H1 (cell line): Measurements from ENCODE around the gene C19orf47. TPM values are rescaled to one million over a fixed set of nuclear protein-coding genes. Genes with fewer than 3 reads are reported as not detected.
A peak's percentile ranks its signal among the peaks of the same experiment; 100 is the strongest.

Experiments used
- CTCF ChIA-PET: fragments of 300-600 bp; sonication (Branson Sonifier 250); formaldehyde crosslinking; loops from one replicate; lab custom pipeline; 2021; ENCODE audit not compliant: partially characterized antibody; lab: Charles Lee
- POLR2A ChIA-PET: fragments of 300-600 bp; sonication (Branson Sonifier 250); formaldehyde crosslinking; loops from one replicate; lab custom pipeline; 2021; ENCODE audit warnings: inconsistent platforms; ENCODE audit not compliant: partially characterized antibody; lab: Charles Lee
- DNase-seq, 2 experiments: peaks; one replicate each; pipeline versions ENCODE4 v3.0.0 to v3.0.0-alpha.2; 2010 to 2022; ENCODE audit warnings: low spot score in 2 of 2, low read depth in 1 of 2, mixed read lengths in 1 of 2
- FAIRE-seq: peaks from 2 replicates; lab custom pipeline; 2011; peaks lifted over from hg19 to GRCh38; lab: Jason Lieb, UNC
- H2AFZ ChIP-seq: 2 replicates; pipeline ENCODE4 v1.8.1; 2012; ENCODE audit warnings: low read length, inconsistent platforms
- H2AK5ac ChIP-seq: 2 replicates; pipeline ENCODE4 v1.6.1; 2013; ENCODE audit warnings: low read depth, low read length
- H2BK120ac ChIP-seq: replicated peaks from 2 replicates; pipeline ENCODE3; 2013; ENCODE audit warnings: low read depth, low read length, inconsistent platforms
- H2BK12ac ChIP-seq: 2 replicates; pipeline ENCODE4 v1.6.1; 2013; ENCODE audit warnings: low read depth, low read length
- H2BK15ac ChIP-seq: 2 replicates; pipeline ENCODE4 v1.6.1; 2013; ENCODE audit warnings: low read length
- H2BK20ac ChIP-seq: 2 replicates; pipeline ENCODE4 v1.6.1; 2013; ENCODE audit warnings: low read length
- H2BK5ac ChIP-seq: 2 replicates; pipeline ENCODE4 v1.6.1; 2013; ENCODE audit warnings: low read depth, low read length
- H3K14ac ChIP-seq: 2 replicates; pipeline ENCODE4 v1.6.1; 2013; ENCODE audit warnings: inconsistent platforms; ENCODE audit not compliant: insufficient read length
- H3K18ac ChIP-seq: 2 replicates; pipeline ENCODE4 v1.6.1; 2013; ENCODE audit warnings: low read length; ENCODE audit errors: extremely low read depth
- H3K23ac ChIP-seq: 2 replicates; pipeline ENCODE4 v1.6.1; 2013; ENCODE audit warnings: inconsistent platforms; ENCODE audit not compliant: insufficient read length
- H3K23me2 ChIP-seq: 2 replicates; pipeline ENCODE4 v1.6.1; 2013; ENCODE audit warnings: low read depth, low read length
- H3K27ac ChIP-seq: 2 replicates; pipeline ENCODE4 v1.6.1; 2011; ENCODE audit warnings: low read depth, low read length, inconsistent platforms
- H3K27me3 ChIP-seq, 4 experiments: replicated peaks in 1 of 4; 1 replicate in 1 of 4; 2 replicates in 3 of 4; pipeline versions ENCODE4 v1.6.1 to v1.8.1; 2011 to 2013; ENCODE audit warnings: low read length in 3 of 4, mild to moderate bottlenecking in 3 of 4, inconsistent platforms in 2 of 4, mixed read lengths in 2 of 4, moderate library complexity in 1 of 4; ENCODE audit not compliant: control insufficient read depth in 3 of 4, insufficient read depth in 3 of 4; ENCODE audit errors: extremely low read depth in 1 of 4
- H3K36me3 ChIP-seq, 4 experiments: 2 replicates each; pipeline versions ENCODE4 v1.6.1 to v1.8.1; 2011 to 2013; ENCODE audit warnings: mild to moderate bottlenecking in 4 of 4, low read length in 3 of 4, moderate library complexity in 2 of 4, control low read depth in 1 of 4, inconsistent platforms in 1 of 4; ENCODE audit not compliant: insufficient read depth in 4 of 4, control insufficient read depth in 2 of 4
- H3K4ac ChIP-seq: replicated peaks from 2 replicates; pipeline ENCODE3; 2013; ENCODE audit warnings: low read length, low read depth, mixed read lengths, inconsistent platforms; ENCODE audit not compliant: insufficient read length
- H3K4me1 ChIP-seq, 4 experiments: replicated peaks in 1 of 4; 1 replicate in 1 of 4; 2 replicates in 3 of 4; pipeline versions ENCODE4 v1.6.1 to v1.8.1; 2011 to 2013; ENCODE audit warnings: low read length in 3 of 4, inconsistent platforms in 2 of 4, mixed read lengths in 1 of 4; ENCODE audit not compliant: insufficient read depth in 4 of 4, control insufficient read depth in 3 of 4
- H3K4me2 ChIP-seq, 2 experiments: 2 replicates each; pipeline versions ENCODE4 v1.6.1 to v1.8.1; 2011 to 2013; ENCODE audit warnings: low read depth in 2 of 2, low read length in 2 of 2, control low read depth in 1 of 2, inconsistent platforms in 1 of 2, mild to moderate bottlenecking in 1 of 2; ENCODE audit not compliant: insufficient read depth in 1 of 2
- H3K4me3 ChIP-seq, 4 experiments: fragments of 200-600, 300-600 bp in 1 of 4; sonication (generic), shearing (Covaris generic), sonication (Bioruptor Twin) in 1 of 4; 2 replicates each; pipeline versions ENCODE4 v1.5.1 to v1.8.1; 2011 to 2016; ENCODE audit warnings: low read length in 4 of 4, low read depth in 3 of 4, control low read depth in 2 of 4, inconsistent platforms in 2 of 4, mild to moderate bottlenecking in 2 of 4, mixed read lengths in 1 of 4, moderate library complexity in 1 of 4; ENCODE audit not compliant: insufficient read depth in 2 of 4; ENCODE audit errors: extremely low read depth in 1 of 4
- H3K56ac ChIP-seq: replicated peaks from 2 replicates; pipeline ENCODE3; 2013; ENCODE audit warnings: low read depth, mild to moderate bottlenecking, mixed read lengths, low read length, inconsistent platforms; ENCODE audit not compliant: insufficient read length
- H3K79me1 ChIP-seq: 2 replicates; pipeline ENCODE4 v1.6.1; 2013; ENCODE audit warnings: low read depth, low read length, control low read depth
- H3K79me2 ChIP-seq, 2 experiments: 2 replicates each; pipeline versions ENCODE4 v1.6.1 to v1.8.1; 2012 to 2013; ENCODE audit warnings: low read length in 2 of 2, mild to moderate bottlenecking in 2 of 2, inconsistent platforms in 1 of 2; ENCODE audit not compliant: insufficient read depth in 2 of 2, control insufficient read depth in 1 of 2
- H3K9ac ChIP-seq, 4 experiments: replicated peaks in 1 of 4; 1 replicate in 1 of 4; 2 replicates in 3 of 4; pipeline versions ENCODE4 v1.6.1 to v1.8.1; 2011 to 2013; ENCODE audit warnings: low read depth in 3 of 4, low read length in 3 of 4, control low read depth in 2 of 4, mild to moderate bottlenecking in 2 of 4, moderate library complexity in 2 of 4, inconsistent platforms in 1 of 4; ENCODE audit errors: extremely low read depth in 1 of 4
- H3K9me3 ChIP-seq, 2 experiments: 2 replicates each; pipeline versions ENCODE4 v1.6.1 to v1.8.1; 2012 to 2013; ENCODE audit warnings: mild to moderate bottlenecking in 2 of 2, moderate library complexity in 2 of 2, control low read depth in 1 of 2, inconsistent platforms in 1 of 2, low read depth in 1 of 2, low read length in 1 of 2, mixed read lengths in 1 of 2; ENCODE audit not compliant: insufficient read depth in 2 of 2
- H4K20me1 ChIP-seq, 2 experiments: replicated peaks in 1 of 2; 2 replicates each; pipeline versions ENCODE3 to v1.8.1; 2011 to 2013; ENCODE audit warnings: inconsistent platforms in 2 of 2, low read length in 2 of 2, mild to moderate bottlenecking in 1 of 2; ENCODE audit not compliant: insufficient read depth in 2 of 2, control insufficient read depth in 1 of 2
- H4K5ac ChIP-seq: 2 replicates; pipeline ENCODE4 v1.6.1; 2013; ENCODE audit warnings: low read length, low read depth, mixed read lengths, inconsistent platforms; ENCODE audit not compliant: insufficient read length
- H4K8ac ChIP-seq: 2 replicates; pipeline ENCODE4 v1.8.0; 2013; ENCODE audit warnings: mild to moderate bottlenecking, moderate library complexity, low read length, inconsistent platforms; ENCODE audit not compliant: insufficient read depth; ENCODE audit errors: extremely low read depth
- H4K91ac ChIP-seq: replicated peaks from 2 replicates; pipeline ENCODE3; 2013; ENCODE audit warnings: low read length, mixed read lengths, inconsistent platforms; ENCODE audit not compliant: insufficient read length
- CTCF ChIP-seq, 3 experiments: IDR thresholded peaks; 1 replicate in 2 of 3; 2 replicates in 1 of 3; pipeline versions ENCODE4 v1.5.1 to v1.6.1; 2011; ENCODE audit warnings: low read length in 3 of 3, mild to moderate bottlenecking in 3 of 3, inconsistent platforms in 2 of 3, low read depth in 1 of 3, moderate library complexity in 1 of 3; ENCODE audit not compliant: insufficient read depth in 1 of 3; ENCODE audit errors: control extremely low read depth in 1 of 3
- RAD21 ChIP-seq, 2 experiments: IDR thresholded peaks in 1 of 2; conservative IDR thresholded peaks in 1 of 2; 2 replicates each; pipeline ENCODE4 v1.6.1; 2011; ENCODE audit warnings: low read depth in 2 of 2, low read length in 2 of 2, improper control_type of control experiment in 1 of 2, inconsistent platforms in 1 of 2, mild to moderate bottlenecking in 1 of 2, moderate library complexity in 1 of 2
- RXRA ChIP-seq: IDR thresholded peaks from 2 replicates; pipeline ENCODE4 v1.6.1; 2011; ENCODE audit warnings: low read depth, mild to moderate bottlenecking, low read length, moderate library complexity; ENCODE audit not compliant: insufficient read depth
- WGBS, 2 experiments: shearing (Covaris generic) in 1 of 2; methylation state at CpG; one replicate each; pipeline versions ENCODE4 v1.1.6 to v1.1.7; 2013 to 2015; ENCODE audit warnings: low lambda C conversion rate in 2 of 2, mixed read lengths in 2 of 2, inconsistent platforms in 1 of 2, low coverage in 1 of 2, missing lambda C conversion rate in 1 of 2; ENCODE audit not compliant: insufficient replicate concordance in 2 of 2, insufficient coverage in 1 of 2, insufficient read length in 1 of 2; ENCODE audit errors: extremely low coverage in 1 of 2, missing lambda C conversion rate in 1 of 2; 5-methylcytosine and 5-hydroxymethylcytosine counted together
- polyA plus RNA-seq, 7 experiments: library from polyadenylated mRNA; depleted of rRNA in 3 of 7; stranded (reverse) in 5 of 7; unstranded in 2 of 7; fragments of >200 nt in 5 of 7; fragments of 200-250 nt in 2 of 7; gene quantifications; 1 replicate in 5 of 7; 2 replicates in 1 of 7; 4 replicates in 1 of 7; pipeline versions ENCODE4 v1.2.1 to v1.2.3, GENCODE V29; 2011 to 2013; ENCODE audit warnings: missing spikeins in 2 of 7, mixed read lengths in 2 of 7
- total RNA-seq: library from RNA; stranded (reverse); fragmentation: NEBNext Ultra II Directional; extraction: Animal tissue kit (Norgen Biotek cat#: 25700); gene quantifications from 2 replicates; pipeline ENCODE4 v1.2.1, GENCODE V29; 2021

Gene C19orf47
- total and polyA plus RNA-seq, 2 of the 8 experiments (the other 6 are each of a cell fraction or from before 2014, with no cell fraction given): 17.8 to 27.3 TPM

- no peak overlapping the region for H3K4ac ChIP-seq
- DNase-seq: peak in 1 of 2 experiments; percentile 66
- no peak overlapping the region for H3K4me3 ChIP-seq
- H3K4me2 ChIP-seq: no peak overlapping the region
- FAIRE-seq: peak; percentile 68
- no peak overlapping the region for H2AFZ ChIP-seq
- H3K23ac ChIP-seq: no peak overlapping the region
- H3K79me1 ChIP-seq: no peaks in the 10 kb centered on the region
- H2BK12ac ChIP-seq: no peak overlapping the region
- H2BK20ac ChIP-seq: no peak overlapping the region
- no peaks in the 10 kb centered on the region for H3K23me2 ChIP-seq
- no peaks in the 10 kb centered on the region for H3K27me3 ChIP-seq
- H3K18ac ChIP-seq: no peak overlapping the region
- peak; percentile 52 to 79 (median 67) for TF ChIP-seq CTCF (IDR thresholded peaks at IDR 0.05; ENCODE audit: control extremely low read depth in 1 of 3, insufficient read depth in 1 of 3, low read depth in 1 of 3, low read length in 3 of 3)
- TF ChIP-seq RAD21 (IDR thresholded peaks at IDR 0.05 in 1 of 2, conservative IDR thresholded peaks at IDR 0.05 in 1 of 2; ENCODE audit: low read depth in 2 of 2, low read length in 2 of 2): peak; percentile 88 to 90
- no peak for TF ChIP-seq RXRA
- WGBS, 2 experiments: 36% methylated on average over 5 of the region's 5 CpGs; no CpG with 5 or more reads in 1 of the 2 experiments
- POLR2A ChIA-PET: interaction anchor here (0.6 to 1.4 kb wide), 5 partner anchors 8 to 128 kb away, joined by 3 to 6 read pairs (median 3); no protein-coding TSS in a partner anchor
- H2AK5ac ChIP-seq: no peak overlapping the region
- H2BK15ac ChIP-seq: no peak overlapping the region
- H3K56ac ChIP-seq: no peak overlapping the region
- no peak overlapping the region for H3K9ac ChIP-seq
- H2BK120ac ChIP-seq: no peak overlapping the region
- H3K9me3 ChIP-seq: no peaks in the 10 kb centered on the region
- CTCF ChIA-PET: interaction anchor here (0.6 to 2.3 kb wide), 42 partner anchors 9 to 706 kb away, joined by 3 to 14 read pairs (median 4); partner anchors contain the start of genes PRX and SERTAD1
- H4K91ac ChIP-seq: no peak overlapping the region
- H3K4me1 ChIP-seq: no peaks in the 10 kb centered on the region; a peak in 1 of 7 replicates
- no peaks in the 10 kb centered on the region for H4K20me1 ChIP-seq
- no peak overlapping the region for H4K5ac ChIP-seq
- no peak overlapping the region for H3K14ac ChIP-seq
- H3K27ac ChIP-seq: no peak overlapping the region
- H3K79me2 ChIP-seq: no peaks in the 10 kb centered on the region
- no peaks in the 10 kb centered on the region for H3K36me3 ChIP-seq
- no peak overlapping the region for H4K8ac ChIP-seq
- no peak overlapping the region for H2BK5ac ChIP-seq
Observed at GRCh38 chr19:40305403-40305802, 42.8 kb downstream of the C19orf47 start.
